CD4-positive, CD25-positive, alpha-beta regulatory T cell (primary cell): Measurements from ENCODE around the gene SEC24B. TPM values are rescaled to one million over a fixed set of nuclear protein-coding genes. Genes with fewer than 3 reads are reported as not detected.

Experiments used
- ATAC-seq, 2 donors: fragments of 150-1000 bp; cut with Tn5 transposase; one replicate each; pipeline ENCODE4 v1.10.0; 2021; ENCODE audit warnings: low read depth in 2 of 2, moderate number of reproducible peaks in 2 of 2, moderate library complexity in 1 of 2
- DNase-seq, 3 donors: peaks; one replicate each; pipeline versions ENCODE4 v3.0.0 to v3.0.0-alpha.2; 2012 to 2022; ENCODE audit warnings: mixed read lengths in 1 of 3
- H3K27ac ChIP-seq: one replicate; pipeline ENCODE4 v1.7.0; 2013; ENCODE audit warnings: mild to moderate bottlenecking, low read length; ENCODE audit not compliant: insufficient read depth, poor library complexity, severe bottlenecking
- H3K27me3 ChIP-seq: one replicate; pipeline ENCODE4 v1.7.0; 2013; ENCODE audit warnings: low read length; ENCODE audit not compliant: control insufficient read depth, insufficient read depth
- H3K36me3 ChIP-seq: one replicate; pipeline ENCODE4 v1.7.0; 2013; ENCODE audit warnings: mild to moderate bottlenecking, low read length, moderate library complexity; ENCODE audit not compliant: control insufficient read depth, insufficient read depth
- H3K4me1 ChIP-seq: 2 replicates; pipeline ENCODE4 v1.7.0; 2013; ENCODE audit warnings: mild to moderate bottlenecking, low read length; ENCODE audit not compliant: insufficient read depth, control insufficient read depth, poor library complexity, severe bottlenecking
- H3K4me3 ChIP-seq: one replicate; pipeline ENCODE4 v1.7.0; 2013; ENCODE audit warnings: low read depth, mild to moderate bottlenecking, low read length, moderate library complexity
- H3K9me3 ChIP-seq, 2 experiments: 1 replicate in 1 of 2; 2 replicates in 1 of 2; pipeline ENCODE4 v1.7.0; 2013; ENCODE audit warnings: low read length in 2 of 2, mild to moderate bottlenecking in 1 of 2, moderate library complexity in 1 of 2; ENCODE audit not compliant: control insufficient read depth in 2 of 2
- H3K27ac Mint-ChIP-seq, 3 donors: one replicate each; pipeline ENCODE4 v1.8.0; 2020 to 2022; ENCODE audit warnings: mild to moderate bottlenecking in 3 of 3, mixed read lengths in 3 of 3, moderate library complexity in 2 of 3
- H3K27me3 Mint-ChIP-seq: one replicate; pipeline ENCODE4 v1.8.0; 2022; ENCODE audit warnings: mild to moderate bottlenecking, mixed read lengths
- H3K36me3 Mint-ChIP-seq: one replicate; pipeline ENCODE4 v1.8.0; 2020; ENCODE audit warnings: mixed read lengths
- H3K4me1 Mint-ChIP-seq, 4 donors: one replicate each; pipeline ENCODE4 v1.8.0; 2020 to 2022; ENCODE audit warnings: mixed read lengths in 4 of 4, mild to moderate bottlenecking in 1 of 4
- H3K4me3 Mint-ChIP-seq, 4 donors: one replicate each; pipeline ENCODE4 v1.8.0; 2020 to 2022; ENCODE audit warnings: mild to moderate bottlenecking in 4 of 4, mixed read lengths in 4 of 4, moderate library complexity in 3 of 4
- H3K9me3 Mint-ChIP-seq, 7 donors: one replicate each; pipeline ENCODE4 v1.8.0; 2020 to 2022; ENCODE audit warnings: mixed read lengths in 7 of 7, mild to moderate bottlenecking in 3 of 7, moderate library complexity in 2 of 7
- polyA plus RNA-seq, 4 donors: library from polyadenylated mRNA; unstranded; fragments of 300-500 nt; fragmentation: Illumina TruSeq; gene quantifications; one replicate each; pipeline ENCODE4 v1.2.3, GENCODE V29; 2021
- total RNA-seq: library from RNA; stranded (reverse); gene quantifications from one replicate; pipeline ENCODE4 v1.2.3, GENCODE V29; 2022

SEC24B gene
- 42.7 TPM for total RNA-seq
- polyA plus RNA-seq: 10 to 100 TPM; 11.3 to 18.5 (median 16.5) TPM

DNA sequence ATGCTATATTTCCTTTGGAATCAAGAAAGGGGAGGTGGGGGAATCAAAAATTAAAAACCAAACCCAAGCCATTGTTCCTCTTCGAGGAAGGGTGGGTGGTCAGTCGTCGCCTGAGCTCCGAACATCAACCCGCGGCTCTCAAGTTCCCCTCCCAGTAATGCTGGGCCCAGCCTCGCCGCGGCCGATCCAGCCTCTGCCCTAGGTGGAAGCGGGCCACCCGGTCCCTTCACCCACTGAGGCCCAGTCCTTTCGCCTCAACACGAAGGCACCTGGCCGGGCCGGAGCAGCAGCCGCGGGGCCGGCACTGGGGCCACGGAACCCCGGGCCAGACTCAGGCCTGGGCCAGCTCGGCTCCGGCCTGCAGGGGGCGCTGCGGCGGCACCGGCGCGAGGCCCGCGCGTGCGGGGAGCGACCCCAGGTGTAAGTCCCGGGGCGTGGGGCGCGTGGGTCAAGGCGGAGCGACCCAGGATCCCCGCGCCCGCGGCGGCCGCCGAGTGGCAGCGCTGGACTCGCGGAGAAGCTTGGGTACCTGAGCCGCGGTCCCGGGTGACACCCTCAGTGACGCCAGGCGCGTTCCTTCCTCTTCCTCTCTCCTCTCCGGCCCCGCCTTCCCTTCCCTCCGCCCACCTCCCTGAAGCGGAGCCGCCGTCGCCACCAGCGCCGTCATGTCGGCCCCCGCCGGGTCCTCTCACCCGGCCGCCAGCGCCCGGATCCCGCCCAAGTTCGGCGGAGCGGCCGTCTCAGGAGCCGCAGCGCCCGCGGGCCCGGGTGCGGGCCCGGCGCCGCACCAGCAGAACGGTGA, at the start of gene SEC24B:
SEC24B (plus strand) TSS at position 611 of the 802 bp plus-strand sequence; CDS start at position 666, 55 bp downstream.
- Histone ChIP-seq H3K4me3 (peak within 1 kb of the TSS; percentile 90), H3K27me3 (no peaks in the 10 kb centered on the region), H3K27ac (peak within 1 kb of the TSS; percentile 84), H3K4me1 (peaks cover 44% of the 10 kb centered on the region), H3K9me3 (no peaks in the 10 kb centered on the region), H3K36me3 (no peaks in the 10 kb centered on the region)
- DNase-seq (peak; percentile 89 to 92 (median 91)), ATAC-seq (peak; percentile 92 to 93)
- Mint-ChIP-seq H3K9me3 (no peaks in the 10 kb centered on the region), H3K27ac (peak within 1 kb of the TSS; percentile 91 to 96 (median 94)), H3K4me1 (peaks cover 27 to 55% (median 38%) of the 10 kb centered on the region in 4 donors), H3K36me3 (no peaks in the 10 kb centered on the region), H3K4me3 (peak within 1 kb of the TSS; percentile 90 to 98 (median 92)), H3K27me3 (no peaks in the 10 kb centered on the region)

DNA sequence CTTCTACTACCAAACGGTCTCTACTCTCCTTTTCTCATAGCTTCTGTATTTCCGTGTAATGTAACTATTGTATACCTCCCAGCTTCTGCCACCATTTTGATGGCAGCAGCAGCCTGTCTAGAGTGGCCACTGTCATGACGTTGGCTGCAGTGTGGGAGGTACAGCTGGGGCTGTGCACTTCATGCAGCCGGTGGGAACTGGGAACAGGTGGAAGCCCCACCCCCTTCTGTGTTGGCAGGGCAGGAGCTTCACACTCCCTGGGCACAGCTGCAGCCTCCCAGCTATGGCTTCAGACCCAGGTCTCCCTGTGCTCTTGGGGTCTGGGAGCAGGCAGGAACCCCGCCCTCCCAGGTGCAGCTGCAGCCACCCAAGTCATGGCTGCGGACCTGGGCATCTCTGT, 49.8 kb upstream of the SEC24B start:
- no peaks in the 10 kb centered on the region for H3K36me3 Mint-ChIP-seq
- H3K27me3 Mint-ChIP-seq: peaks cover 17% of the 10 kb centered on the region
- ATAC-seq: no peak
- H3K36me3 ChIP-seq: no peaks in the 10 kb centered on the region
- no peak for DNase-seq
- H3K27ac ChIP-seq: no peak overlapping the region
- H3K9me3 Mint-ChIP-seq: peaks cover 0 to 2% (median 0%) of the 10 kb centered on the region in 7 donors
- H3K27ac Mint-ChIP-seq: no peak overlapping the region
- H3K4me3 Mint-ChIP-seq: no peak overlapping the region
- no peak overlapping the region for H3K4me3 ChIP-seq
- no peaks in the 10 kb centered on the region for H3K4me1 ChIP-seq
- no peaks in the 10 kb centered on the region for H3K27me3 ChIP-seq
- no peaks in the 10 kb centered on the region for H3K9me3 ChIP-seq
- H3K4me1 Mint-ChIP-seq: no peaks in the 10 kb centered on the region

DNA sequence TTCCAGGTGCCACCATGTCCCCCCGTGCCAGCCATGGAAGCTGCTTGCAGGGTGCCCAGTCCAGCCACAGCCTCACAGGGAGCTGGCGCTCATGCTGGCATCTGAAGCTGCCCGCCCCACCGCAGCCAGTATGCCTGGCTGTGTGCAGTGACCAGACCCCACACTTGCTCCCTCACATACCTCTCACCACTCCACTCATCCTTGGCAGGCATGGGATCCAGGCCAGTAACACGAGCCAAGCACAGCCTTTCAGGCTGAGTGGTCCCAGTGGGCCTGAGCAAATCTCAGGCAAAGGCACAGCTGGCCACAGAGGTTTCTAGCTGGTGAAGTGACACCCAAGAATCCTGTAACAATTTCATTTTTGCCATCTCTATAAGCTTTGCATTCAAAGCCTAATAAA, 48.4 kb upstream of the SEC24B start:
- Histone ChIP-seq H3K27ac (no peak overlapping the region), H3K9me3 (no peaks in the 10 kb centered on the region), H3K4me1 (no peaks in the 10 kb centered on the region), H3K36me3 (no peaks in the 10 kb centered on the region), H3K27me3 (no peaks in the 10 kb centered on the region), H3K4me3 (no peak overlapping the region)
- no peak for ATAC-seq
- H3K27me3 Mint-ChIP-seq: peaks cover 25% of the 10 kb centered on the region
- no peak overlapping the region for H3K4me3 Mint-ChIP-seq
- no peak overlapping the region for H3K27ac Mint-ChIP-seq
- no peaks in the 10 kb centered on the region for H3K4me1 Mint-ChIP-seq
- peaks cover 0 to 2% (median 0%) of the 10 kb centered on the region in 7 donors for H3K9me3 Mint-ChIP-seq
- DNase-seq: no peak
- no peaks in the 10 kb centered on the region for H3K36me3 Mint-ChIP-seq

DNA sequence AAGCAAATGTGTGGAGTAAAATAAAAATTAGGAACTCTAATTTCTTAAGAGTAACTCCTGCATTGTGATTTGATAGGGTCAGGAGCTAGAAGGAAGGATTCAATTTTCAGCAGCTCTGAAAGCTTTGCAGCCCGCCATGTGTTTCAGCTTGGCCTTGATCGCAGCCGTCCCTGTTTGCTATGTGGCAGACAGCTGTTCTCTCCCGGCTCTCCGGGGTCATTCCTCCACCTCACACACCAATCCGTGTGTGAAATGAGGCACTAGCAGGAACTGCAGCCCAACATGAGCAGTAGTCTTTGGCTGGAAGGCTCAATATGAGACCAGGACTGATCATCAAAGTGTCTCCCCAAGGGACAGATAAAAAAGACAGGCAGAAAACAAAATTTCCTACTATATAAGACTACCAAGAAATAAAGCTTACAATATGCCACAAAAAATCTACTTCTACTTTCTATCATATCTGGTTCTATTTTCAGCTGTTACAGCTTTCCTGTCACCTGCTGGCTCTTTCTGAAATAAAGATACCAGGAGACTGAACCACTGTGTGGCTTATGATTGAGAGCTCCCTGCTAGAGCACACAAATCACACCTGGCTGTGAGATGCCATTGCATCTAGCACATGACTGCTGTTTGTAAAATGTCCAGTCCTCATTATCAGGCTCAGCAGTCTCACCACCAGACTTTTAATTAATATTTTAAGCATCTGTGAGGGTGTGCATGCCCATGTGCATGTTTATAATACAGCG, 44.1 kb upstream of the SEC24B start:
- Mint-ChIP-seq H3K4me1 (no peaks in the 10 kb centered on the region), H3K36me3 (no peaks in the 10 kb centered on the region), H3K4me3 (no peak overlapping the region), H3K9me3 (peaks cover 0 to 2% (median 0%) of the 10 kb centered on the region in 7 donors), H3K27ac (no peak overlapping the region), H3K27me3 (peaks cover 22% of the 10 kb centered on the region)
- Histone ChIP-seq H3K27me3 (peaks cover 1% of the 10 kb centered on the region), H3K4me3 (no peak overlapping the region), H3K9me3 (no peaks in the 10 kb centered on the region), H3K4me1 (no peaks in the 10 kb centered on the region), H3K36me3 (no peaks in the 10 kb centered on the region), H3K27ac (no peak overlapping the region)
- ATAC-seq: no peak
- no peak for DNase-seq

DNA sequence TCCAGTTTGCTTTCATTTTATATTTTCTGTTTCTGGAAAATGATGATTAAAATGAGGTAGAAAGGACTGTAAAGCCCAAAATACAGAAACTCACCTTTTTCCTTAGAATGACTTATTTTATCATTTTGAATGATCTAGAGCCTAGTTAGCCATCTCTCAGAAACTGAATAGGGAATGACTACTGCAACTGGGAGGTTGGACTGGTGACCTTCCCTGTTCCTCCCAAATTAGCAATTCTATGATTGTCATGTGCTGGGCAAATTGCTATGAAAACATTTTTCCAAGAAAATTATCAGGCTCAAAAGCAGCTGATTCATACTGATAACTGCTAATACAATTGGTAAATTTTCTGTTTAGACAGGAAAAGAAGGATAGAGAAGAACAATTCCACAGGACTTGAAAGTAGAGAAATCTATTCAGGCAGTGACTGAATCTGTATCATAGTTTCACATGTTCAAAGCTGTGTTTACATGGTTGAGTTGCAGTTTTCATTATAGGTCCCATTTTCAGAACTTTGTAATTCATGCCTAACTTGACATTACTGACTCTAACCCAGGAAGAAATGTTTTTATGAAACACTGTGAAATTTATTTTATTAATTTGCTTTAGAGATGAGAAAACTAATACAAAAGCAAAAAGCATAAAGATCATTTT, 43.4 kb upstream of the SEC24B start:
- Histone ChIP-seq H3K4me3 (no peak overlapping the region), H3K27ac (no peak overlapping the region), H3K36me3 (no peaks in the 10 kb centered on the region), H3K27me3 (peaks cover 1% of the 10 kb centered on the region), H3K4me1 (no peaks in the 10 kb centered on the region), H3K9me3 (no peaks in the 10 kb centered on the region)
- Mint-ChIP-seq H3K27ac (no peak overlapping the region), H3K4me3 (no peak overlapping the region), H3K9me3 (peaks cover 0 to 2% (median 0%) of the 10 kb centered on the region in 7 donors), H3K36me3 (no peaks in the 10 kb centered on the region), H3K4me1 (no peaks in the 10 kb centered on the region), H3K27me3 (peaks cover 26% of the 10 kb centered on the region)
- DNase-seq: no peak
- no peak for ATAC-seq

DNA sequence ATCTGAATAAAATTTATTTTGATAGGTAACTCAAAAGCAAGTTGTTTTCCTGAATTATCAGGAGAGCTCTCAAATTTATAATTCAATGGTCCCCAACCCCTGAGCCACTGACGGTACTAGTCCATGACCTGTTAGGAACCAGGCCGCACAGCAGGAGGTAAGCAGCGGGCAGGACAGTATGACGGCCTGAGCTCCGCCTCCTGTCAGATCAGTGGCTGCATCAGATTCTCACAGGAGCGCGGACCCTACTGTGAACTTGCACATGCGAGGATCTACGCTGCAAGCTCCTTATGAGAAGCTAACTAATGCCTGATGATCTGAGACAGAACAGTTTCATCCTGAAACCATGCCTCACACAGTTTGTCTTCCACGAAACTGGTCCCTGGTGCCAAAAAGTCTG, 37.9 kb upstream of the SEC24B start:
- no peaks in the 10 kb centered on the region for H3K36me3 Mint-ChIP-seq

DNA sequence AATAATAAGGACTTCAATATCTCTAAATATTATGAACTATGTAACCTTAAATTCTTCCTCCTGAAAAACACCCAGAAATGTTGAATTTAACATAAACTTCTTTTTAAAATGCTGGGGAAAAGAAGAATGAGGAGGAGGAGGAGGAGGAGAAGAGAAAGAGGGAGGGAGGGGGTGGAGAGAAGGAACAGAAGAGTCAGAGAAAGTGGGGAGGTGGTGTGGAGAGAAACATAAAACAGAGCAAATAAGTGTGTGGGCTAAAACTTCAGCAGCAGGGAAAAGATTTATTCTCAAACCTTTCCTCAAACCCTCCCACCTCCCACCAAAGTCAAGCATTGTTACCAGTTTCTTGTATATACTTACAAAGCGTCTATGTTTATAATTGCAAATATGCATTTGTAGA, 34.7 kb upstream of the SEC24B start:
- H3K4me1 ChIP-seq: no peaks in the 10 kb centered on the region
- H3K9me3 ChIP-seq: no peaks in the 10 kb centered on the region
- H3K27me3 ChIP-seq: peaks cover 8% of the 10 kb centered on the region
- Mint-ChIP-seq H3K27ac (no peak overlapping the region), H3K9me3 (no peaks in the 10 kb centered on the region), H3K36me3 (no peaks in the 10 kb centered on the region), H3K27me3 (peaks cover 28% of the 10 kb centered on the region), H3K4me3 (no peak overlapping the region), H3K4me1 (no peaks in the 10 kb centered on the region)
- H3K27ac ChIP-seq: no peak overlapping the region
- ATAC-seq: no peak
- H3K36me3 ChIP-seq: no peaks in the 10 kb centered on the region
- no peak overlapping the region for H3K4me3 ChIP-seq
- no peak for DNase-seq

More for the DNA sequence above, 37.9 kb upstream of the SEC24B start:
- Mint-ChIP-seq H3K27ac (no peak overlapping the region), H3K27me3 (peaks cover 18% of the 10 kb centered on the region), H3K4me1 (no peaks in the 10 kb centered on the region), H3K4me3 (no peak overlapping the region), H3K9me3 (peaks cover 0 to 1% (median 0%) of the 10 kb centered on the region in 7 donors)
- Histone ChIP-seq H3K4me1 (no peaks in the 10 kb centered on the region), H3K9me3 (no peaks in the 10 kb centered on the region), H3K36me3 (no peaks in the 10 kb centered on the region), H3K4me3 (no peak overlapping the region), H3K27ac (no peak overlapping the region), H3K27me3 (peaks cover 7% of the 10 kb centered on the region)
- no peak for ATAC-seq
- DNase-seq: no peak
